A549 (cell line): ENCODE results near the gene SPRR2B.

Experiments
- BHLHE40 ChIP-seq: IDR thresholded peaks from 2 replicates; pipeline ENCODE4 v1.6.1; 2012; ENCODE audit warnings: low read depth, low read length, inconsistent platforms
- CBX8 ChIP-seq: fragments of 200-600 bp; sonication (generic); IDR thresholded peaks from 2 replicates; pipeline ENCODE4 v1.6.1; 2016
- E2F6 ChIP-seq: IDR thresholded peaks from 2 replicates; pipeline ENCODE4 v1.6.1; 2012; ENCODE audit warnings: low read depth, borderline replicate concordance
- JUN ChIP-seq, 2 experiments: fragments of >200 bp; sonication (Bioruptor Twin); formaldehyde crosslinking; IDR thresholded peaks; 2 replicates in 1 of 2; 3 replicates in 1 of 2; pipeline ENCODE4 v1.6.1; 2016 to 2017
- JUNB ChIP-seq: fragments of >200 bp; sonication (Bioruptor Twin); formaldehyde crosslinking; IDR thresholded peaks from 2 replicates; pipeline ENCODE4 v1.6.1; 2016
- POLR2A ChIP-seq: IDR thresholded peaks from 2 replicates; pipeline ENCODE4 v1.6.1; 2012; ENCODE audit warnings: mild to moderate bottlenecking, low read length
- RAD21 ChIP-seq, 2 experiments: fragments of >200 bp in 1 of 2; sonication (Bioruptor Twin) in 1 of 2; formaldehyde crosslinking in 1 of 2; IDR thresholded peaks in 1 of 2; conservative IDR thresholded peaks in 1 of 2; 2 replicates in 1 of 2; 3 replicates in 1 of 2; pipeline ENCODE4 v1.6.1; 2012 to 2018; ENCODE audit warnings: inconsistent platforms in 1 of 2
- RARB ChIP-seq: fragments of 250-450 bp; sonication (Bioruptor Pico); IDR thresholded peaks from 2 replicates; pipeline ENCODE4 v1.8.0; 2021; ENCODE audit warnings: mild to moderate bottlenecking, moderate library complexity
- REST ChIP-seq: fragments of 200-600 bp; sonication (generic); IDR thresholded peaks from 2 replicates; pipeline ENCODE4 v1.6.1; 2016; ENCODE audit warnings: antibody characterized with exemption, mild to moderate bottlenecking, moderate library complexity

- no peak for TF ChIP-seq JUN (IDR thresholded peaks at IDR 0.05)
- no peak for TF ChIP-seq POLR2A
- no peak for TF ChIP-seq REST
- TF ChIP-seq RARB, result no peak
- no peak for TF ChIP-seq BHLHE40
- no peak for TF ChIP-seq E2F6
- no peak for TF ChIP-seq JUNB
- TF ChIP-seq CBX8, result no peak
- no peak for TF ChIP-seq RAD21 (conservative IDR thresholded peaks at IDR 0.05 in 1 of 2, IDR thresholded peaks at IDR 0.05 in 1 of 2)
Measured at GRCh38 chr1:153071511-153071910, at the start of gene SPRR2B.
